Endodermal cell (in vitro differentiated cells): Measurements from ENCODE around the gene PRRX1. TPM values are rescaled to one million over a fixed set of nuclear protein-coding genes. Genes with fewer than 3 reads are reported as not detected.

Source experiments
- DNase-seq: peaks from one replicate; pipeline ENCODE4 v3.0.0-alpha.2; 2017
- H3K27ac ChIP-seq: 2 replicates; pipeline ENCODE4 v1.5.1; 2013; ENCODE audit warnings: mild to moderate bottlenecking, low read depth, low read length, moderate library complexity
- H3K27me3 ChIP-seq: 2 replicates; pipeline ENCODE4 v1.6.1; 2013; ENCODE audit warnings: mild to moderate bottlenecking, low read length, moderate library complexity; ENCODE audit not compliant: insufficient read depth, control insufficient read depth, poor library complexity, severe bottlenecking
- H3K36me3 ChIP-seq: 2 replicates; pipeline ENCODE4 v1.7.0; 2013; ENCODE audit warnings: mild to moderate bottlenecking, low read length, moderate library complexity; ENCODE audit not compliant: control insufficient read depth, insufficient read depth
- H3K4me1 ChIP-seq: one replicate; pipeline ENCODE4 v1.7.0; 2013; ENCODE audit warnings: low read length; ENCODE audit not compliant: control insufficient read depth, insufficient read depth
- H3K4me3 ChIP-seq: 2 replicates; pipeline ENCODE4 v1.5.1; 2013; ENCODE audit warnings: mild to moderate bottlenecking, low read length, moderate library complexity
- H3K9ac ChIP-seq: 2 replicates; pipeline ENCODE4 v1.6.1; 2013; ENCODE audit warnings: mild to moderate bottlenecking, low read length, moderate library complexity; ENCODE audit not compliant: poor library complexity, severe bottlenecking; ENCODE audit errors: extremely low read depth
- H3K9me3 ChIP-seq: 2 replicates; pipeline ENCODE4 v1.6.1; 2013; ENCODE audit warnings: mild to moderate bottlenecking, low read length, moderate library complexity; ENCODE audit not compliant: control insufficient read depth
- H3K27ac Mint-ChIP-seq: 2 replicates; pipeline ENCODE4 v1.8.0; 2020; ENCODE audit warnings: mixed read lengths
- H3K27me3 Mint-ChIP-seq: 2 replicates; pipeline ENCODE4 v1.8.0; 2021; ENCODE audit warnings: mild to moderate bottlenecking, mixed read lengths; ENCODE audit not compliant: insufficient read depth
- H3K36me3 Mint-ChIP-seq: 2 replicates; pipeline ENCODE4 v1.8.0; 2020; ENCODE audit warnings: low read depth, mixed read lengths
- H3K4me1 Mint-ChIP-seq: 2 replicates; pipeline ENCODE4 v1.8.0; 2020; ENCODE audit warnings: mixed read lengths
- H3K4me3 Mint-ChIP-seq: 2 replicates; pipeline ENCODE4 v1.8.0; 2020; ENCODE audit warnings: mild to moderate bottlenecking, moderate library complexity, mixed read lengths
- H3K9me3 Mint-ChIP-seq: 2 replicates; pipeline ENCODE4 v1.8.0; 2020; ENCODE audit warnings: mild to moderate bottlenecking, mixed read lengths
- WGBS, 2 experiments: methylation state at CpG; one replicate each; pipeline versions ENCODE4 v1.1.5 to v1.1.7; 2013; ENCODE audit warnings: missing lambda C conversion rate in 2 of 2, mixed read lengths in 1 of 2; ENCODE audit not compliant: insufficient coverage in 1 of 2, insufficient read length in 1 of 2; 5-methylcytosine and 5-hydroxymethylcytosine counted together
- total RNA-seq, 2 donors: library from RNA; stranded (reverse); fragmentation: NEBNext Ultra II Directional in 1 of 2; extraction: Animal tissue kit (Norgen Biotek cat#: 25700) in 1 of 2; gene quantifications; 2 replicates in 1 of 2; 3 replicates in 1 of 2; pipeline ENCODE4 v1.2.1, GENCODE V29; 2021
- TF ChIP-seq, protein P1 (sequence below): fragments of 200-600 bp; sonication (generic); conservative IDR thresholded peaks from 2 replicates; pipeline ENCODE4 v1.5.0; 2021; ENCODE audit warnings: antibody characterized with exemption, mild to moderate bottlenecking

Gene PRRX1
- total RNA-seq, 2 donors from 2014 or later: not detected

DNA sequence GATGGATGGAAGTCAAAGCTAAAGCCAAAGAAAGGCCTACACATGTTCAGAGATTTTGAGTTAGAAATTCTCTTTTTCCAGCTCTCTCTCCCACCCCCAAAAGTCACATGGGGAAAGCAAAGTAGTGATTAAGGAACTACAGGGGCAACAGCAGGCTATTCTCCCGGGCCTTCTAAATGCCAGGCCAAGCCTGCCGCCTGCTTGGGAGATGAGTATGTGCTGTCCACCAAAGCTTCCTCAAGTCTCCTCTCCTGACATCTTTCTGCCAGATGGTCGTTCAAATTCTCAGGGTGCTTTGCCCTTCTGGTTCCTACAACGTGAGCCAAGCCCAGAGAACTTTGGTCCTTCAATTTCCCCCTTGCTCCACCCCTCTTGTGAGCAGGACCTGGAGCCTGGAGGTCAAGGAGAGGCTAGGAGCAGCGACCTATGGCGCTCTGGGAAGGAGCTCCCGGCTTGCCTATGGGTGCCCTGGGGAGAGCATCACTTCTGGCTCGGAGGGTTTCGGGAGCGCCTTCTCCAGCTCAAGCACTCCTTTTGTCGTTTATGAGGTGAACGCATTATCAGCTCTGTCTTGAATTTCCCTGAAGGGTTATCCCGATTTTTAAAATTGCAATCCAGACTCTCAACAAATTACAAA is 4.4 kb upstream of the PRRX1 start:
- Mint-ChIP-seq H3K36me3 (no peaks in the 10 kb centered on the region), H3K27me3 (peaks cover 76% of the 10 kb centered on the region), H3K4me3 (peak overlapping the region; percentile 46), H3K9me3 (no peaks in the 10 kb centered on the region), H3K4me1 (peaks cover 27% of the 10 kb centered on the region), H3K27ac (no peak overlapping the region)
- Histone ChIP-seq H3K9me3 (no peaks in the 10 kb centered on the region), H3K27ac (no peak overlapping the region), H3K36me3 (no peaks in the 10 kb centered on the region), H3K27me3 (peaks cover 72% of the 10 kb centered on the region), H3K4me3 (no peak overlapping the region), H3K4me1 (peaks cover 8% of the 10 kb centered on the region), H3K9ac (no peak overlapping the region)
- TF ChIP-seq, protein P1, sequence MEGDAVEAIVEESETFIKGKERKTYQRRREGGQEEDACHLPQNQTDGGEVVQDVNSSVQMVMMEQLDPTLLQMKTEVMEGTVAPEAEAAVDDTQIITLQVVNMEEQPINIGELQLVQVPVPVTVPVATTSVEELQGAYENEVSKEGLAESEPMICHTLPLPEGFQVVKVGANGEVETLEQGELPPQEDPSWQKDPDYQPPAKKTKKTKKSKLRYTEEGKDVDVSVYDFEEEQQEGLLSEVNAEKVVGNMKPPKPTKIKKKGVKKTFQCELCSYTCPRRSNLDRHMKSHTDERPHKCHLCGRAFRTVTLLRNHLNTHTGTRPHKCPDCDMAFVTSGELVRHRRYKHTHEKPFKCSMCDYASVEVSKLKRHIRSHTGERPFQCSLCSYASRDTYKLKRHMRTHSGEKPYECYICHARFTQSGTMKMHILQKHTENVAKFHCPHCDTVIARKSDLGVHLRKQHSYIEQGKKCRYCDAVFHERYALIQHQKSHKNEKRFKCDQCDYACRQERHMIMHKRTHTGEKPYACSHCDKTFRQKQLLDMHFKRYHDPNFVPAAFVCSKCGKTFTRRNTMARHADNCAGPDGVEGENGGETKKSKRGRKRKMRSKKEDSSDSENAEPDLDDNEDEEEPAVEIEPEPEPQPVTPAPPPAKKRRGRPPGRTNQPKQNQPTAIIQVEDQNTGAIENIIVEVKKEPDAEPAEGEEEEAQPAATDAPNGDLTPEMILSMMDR: no peak
- peak; percentile 54 for DNase-seq
- WGBS, 2 experiments: 58 to 65% methylated on average over 8 to 13 of the region's 13 CpGs

DNA sequence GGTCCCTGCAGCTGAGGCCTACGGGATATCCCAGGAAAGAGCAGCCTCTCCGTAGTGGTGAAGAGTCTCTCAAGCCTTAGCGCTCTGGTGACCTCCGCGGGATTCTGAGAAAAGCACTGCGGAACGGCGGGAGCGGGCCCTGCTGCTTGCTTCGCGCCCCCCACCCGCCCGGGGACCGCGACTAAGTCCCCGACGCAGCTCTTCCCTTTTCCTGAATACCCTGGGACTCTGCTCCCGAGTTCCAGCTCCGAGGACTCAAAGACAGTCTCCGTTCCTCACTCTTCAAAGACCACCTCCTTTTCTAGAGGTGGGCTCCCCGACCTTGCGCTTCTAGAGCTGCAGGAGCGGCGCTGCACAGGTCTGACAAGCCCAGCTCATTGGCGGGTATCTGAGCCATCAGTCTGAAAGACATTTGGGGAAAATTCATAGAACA is 3.6 kb upstream of the PRRX1 start:
- peak overlapping the region; percentile 68 for H3K4me3 ChIP-seq
- TF ChIP-seq, protein P1: no peak
- H3K36me3 ChIP-seq: no peaks in the 10 kb centered on the region
- H3K9me3 ChIP-seq: no peaks in the 10 kb centered on the region
- H3K36me3 Mint-ChIP-seq: no peaks in the 10 kb centered on the region
- peaks cover 80% of the 10 kb centered on the region for H3K27me3 ChIP-seq
- DNase-seq: peak; percentile 66
- H3K4me1 Mint-ChIP-seq: peaks cover 27% of the 10 kb centered on the region
- H3K9me3 Mint-ChIP-seq: no peaks in the 10 kb centered on the region
- 0 to 3% methylated on average over 12 to 24 of the region's 25 CpGs for WGBS, 2 experiments
- H3K27ac ChIP-seq: no peak overlapping the region
- H3K9ac ChIP-seq: no peak overlapping the region
- no peak overlapping the region for H3K27ac Mint-ChIP-seq
- H3K4me3 Mint-ChIP-seq: peak overlapping the region; percentile 46
- H3K4me1 ChIP-seq: peaks cover 8% of the 10 kb centered on the region
- H3K27me3 Mint-ChIP-seq: peaks cover 82% of the 10 kb centered on the region

DNA sequence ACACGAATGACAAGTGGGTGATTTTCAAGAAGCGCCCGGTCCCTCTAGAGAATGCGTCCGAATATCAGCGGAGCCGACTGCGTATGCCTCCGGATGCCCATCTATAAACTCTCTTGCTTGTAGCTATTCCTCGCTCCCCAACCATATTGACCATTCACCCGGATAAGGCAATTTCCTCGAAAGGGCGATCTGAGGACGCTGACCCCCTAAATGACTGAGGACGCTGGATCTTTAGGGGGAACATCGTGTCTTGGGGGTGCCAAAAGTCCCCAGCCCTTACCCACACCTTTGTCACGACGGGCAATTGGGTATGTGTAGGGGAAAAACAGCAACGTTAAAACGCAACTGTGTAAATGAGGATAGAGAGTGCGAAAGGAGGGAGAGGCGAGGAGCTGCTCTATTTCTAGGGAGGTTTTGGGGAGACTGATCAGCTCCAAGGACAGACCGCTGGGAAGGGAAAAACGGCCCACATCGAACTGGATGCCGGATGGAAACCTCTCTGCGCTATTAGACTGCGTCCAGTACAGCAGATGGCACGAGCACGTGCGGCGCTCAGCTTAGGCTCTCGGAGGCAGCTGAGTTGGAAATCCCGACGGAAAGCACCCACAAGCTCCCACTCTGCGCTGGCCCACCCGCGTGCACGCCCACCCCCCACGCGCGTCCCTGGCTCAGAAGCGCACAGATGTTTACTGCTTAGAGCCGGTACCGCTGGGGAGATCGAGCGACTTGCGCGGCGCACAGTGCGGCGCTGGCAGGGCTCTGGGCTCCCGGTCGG is 2.9 kb upstream of the PRRX1 start:
- TF ChIP-seq, protein P1: no peak
- Mint-ChIP-seq H3K4me1 (peaks cover 27% of the 10 kb centered on the region), H3K27me3 (peaks cover 86% of the 10 kb centered on the region)

More for the DNA sequence above, 2.9 kb upstream of the PRRX1 start:
- Histone ChIP-seq H3K4me3 (peak overlapping the region; percentile 68), H3K9me3 (no peaks in the 10 kb centered on the region), H3K36me3 (no peaks in the 10 kb centered on the region), H3K27me3 (peaks cover 87% of the 10 kb centered on the region), H3K4me1 (peaks cover 8% of the 10 kb centered on the region), H3K27ac (no peak overlapping the region), H3K9ac (no peak overlapping the region)
- no peak overlapping the region for H3K27ac Mint-ChIP-seq
- no peaks in the 10 kb centered on the region for H3K9me3 Mint-ChIP-seq
- WGBS, 2 experiments: 2% methylated on average over 11 to 54 of the region's 54 CpGs
- H3K4me3 Mint-ChIP-seq: peak overlapping the region; percentile 46
- no peaks in the 10 kb centered on the region for H3K36me3 Mint-ChIP-seq
- peak; percentile 68 for DNase-seq
